ENCODE measurements around the gene ZNF778.
"Not testable (repeated sequence)": the region's sequence is repeated elsewhere in the genome, so short reads cannot be mapped to it uniquely, and the experiment has no call there.

- not testable (repeated sequence) for TF ChIP-seq CTCF, POLR2AphosphoS5, POLR2A (IDR thresholded peaks at IDR 0.05)
Observed at GRCh38 chr16:89188471-89189357, 28.8 kb upstream of the ZNF778 start.
